GM21526 (cell line): ENCODE results near the gene FBXL7.

Experiments
- ATAC-seq: cut with Tn5 transposase; IDR thresholded peaks from one replicate; pipeline ENCODE4 v1.9.1; 2021; ENCODE audit warnings: moderate library complexity; ENCODE audit not compliant: unreplicated experiment, low FRiP score

FBXL7 gene

DNA sequence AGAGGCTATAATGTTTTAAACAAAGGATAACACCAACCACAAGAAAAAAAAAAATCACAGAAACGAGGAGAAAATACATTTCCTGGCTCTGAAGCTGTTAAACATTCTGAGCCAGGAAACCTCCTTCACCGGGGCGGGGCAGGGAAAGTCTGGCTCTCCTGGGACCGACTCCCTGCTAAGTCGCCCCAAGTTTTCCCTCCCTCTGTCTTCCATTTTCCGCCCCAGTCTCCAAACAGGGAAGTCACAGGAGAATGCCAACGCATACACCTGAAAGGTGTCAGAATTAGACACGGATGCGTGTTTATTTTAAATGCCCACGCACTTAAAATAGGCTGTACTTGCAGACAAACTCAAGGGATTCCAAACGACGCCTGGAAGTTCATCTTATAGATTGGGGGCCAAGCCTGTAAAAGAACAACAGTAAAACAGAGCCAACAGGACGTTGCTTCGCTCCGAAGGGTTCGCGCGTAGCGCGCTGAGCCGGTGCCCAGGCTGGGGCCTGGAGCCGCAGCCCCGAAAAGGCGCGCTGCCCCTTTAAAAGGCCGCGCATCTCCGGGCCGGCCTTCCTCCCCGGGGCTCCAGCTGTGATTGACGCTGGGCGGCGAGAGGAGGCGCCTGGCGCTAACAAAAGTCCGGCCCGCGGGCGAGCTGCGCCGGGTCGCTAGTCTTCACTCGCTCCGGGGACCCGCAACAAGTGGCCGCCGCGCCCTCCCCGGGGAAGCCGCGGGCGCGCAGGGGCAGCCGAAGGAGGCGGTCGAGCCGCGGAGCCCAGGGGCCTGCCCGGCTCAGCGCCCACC is at the start of gene FBXL7:
FBXL7 (plus strand) TSS at position 653 of the 797 bp plus-strand sequence.
- no peak for ATAC-seq

DNA sequence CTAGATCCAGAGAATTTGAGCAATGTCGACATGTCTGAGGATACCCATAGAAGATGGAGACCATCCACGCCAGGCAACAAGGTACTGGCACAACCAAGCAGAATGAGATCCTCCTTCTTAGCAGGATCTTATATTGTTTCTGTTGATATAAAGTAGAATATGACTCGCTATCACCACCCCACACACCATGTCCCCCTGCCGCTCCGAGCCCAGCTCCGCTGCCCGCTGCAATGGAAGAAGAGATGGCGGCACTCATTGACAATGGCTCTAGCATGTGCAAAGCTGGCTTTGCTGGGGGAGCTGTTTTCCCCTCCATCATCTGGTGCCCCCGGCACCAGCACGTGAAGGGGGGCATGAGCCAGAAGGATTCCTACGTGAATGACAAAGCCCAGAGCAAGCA is 49.5 kb upstream of the FBXL7 start:
- no peak for ATAC-seq

DNA sequence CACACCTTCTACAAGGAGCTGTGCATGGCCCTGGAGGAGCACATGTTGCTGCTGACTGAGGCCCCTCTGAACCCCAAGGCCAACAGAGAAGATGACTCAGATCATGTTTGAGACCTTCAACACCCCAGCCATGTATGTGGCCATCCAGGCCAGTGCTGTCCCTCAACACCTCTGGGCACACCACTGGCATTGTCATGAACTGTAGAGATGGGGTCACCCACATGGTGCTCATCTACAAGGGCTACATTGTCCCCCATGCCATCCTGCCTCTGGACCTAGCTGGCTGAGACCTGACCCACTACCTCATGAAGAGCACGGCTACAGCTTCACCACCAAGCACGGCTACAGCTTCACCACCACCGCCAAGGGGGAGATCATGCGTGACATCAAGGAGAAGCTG is 49.0 kb upstream of the FBXL7 start:
- ATAC-seq: no peak

DNA sequence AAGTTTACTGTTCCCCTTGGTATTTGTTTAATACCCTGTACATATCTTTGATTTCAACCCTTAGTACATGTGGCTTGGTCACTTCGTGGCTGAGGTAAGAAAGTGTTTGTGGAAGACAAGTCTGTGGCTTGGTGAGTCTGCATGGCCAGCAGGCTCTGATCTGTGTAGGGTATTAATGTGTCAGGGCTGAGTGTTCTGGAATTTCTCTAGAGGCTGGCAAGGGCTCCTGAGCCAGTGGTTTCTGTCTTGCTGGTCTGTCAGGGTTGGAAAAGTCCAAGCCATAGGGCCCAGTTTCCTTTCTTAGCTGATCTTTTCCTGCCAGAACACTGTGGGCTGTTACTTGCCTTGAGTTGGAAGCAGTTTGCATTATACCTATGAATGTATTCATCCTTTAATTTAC is 48.0 kb upstream of the FBXL7 start:
- no peak for ATAC-seq

DNA sequence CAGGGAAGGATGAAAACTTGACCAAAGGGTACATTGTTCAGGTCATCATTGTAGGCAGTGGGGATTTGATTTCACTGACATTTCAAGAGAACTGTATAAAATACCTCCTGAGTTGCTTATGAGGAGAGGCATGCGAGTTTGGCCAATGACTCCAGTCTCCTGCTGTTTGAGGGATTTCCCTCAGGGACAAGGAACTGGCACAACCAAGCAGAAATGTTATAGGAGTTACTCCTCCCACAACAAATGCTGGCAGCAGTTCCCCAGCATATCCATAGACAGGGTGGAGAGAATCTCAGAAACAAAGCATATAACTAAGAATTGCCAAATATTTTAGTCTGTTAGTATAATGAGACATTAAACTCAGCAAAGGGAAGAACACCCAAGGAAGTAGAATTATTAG is 47.2 kb upstream of the FBXL7 start:
- ATAC-seq: no peak

DNA sequence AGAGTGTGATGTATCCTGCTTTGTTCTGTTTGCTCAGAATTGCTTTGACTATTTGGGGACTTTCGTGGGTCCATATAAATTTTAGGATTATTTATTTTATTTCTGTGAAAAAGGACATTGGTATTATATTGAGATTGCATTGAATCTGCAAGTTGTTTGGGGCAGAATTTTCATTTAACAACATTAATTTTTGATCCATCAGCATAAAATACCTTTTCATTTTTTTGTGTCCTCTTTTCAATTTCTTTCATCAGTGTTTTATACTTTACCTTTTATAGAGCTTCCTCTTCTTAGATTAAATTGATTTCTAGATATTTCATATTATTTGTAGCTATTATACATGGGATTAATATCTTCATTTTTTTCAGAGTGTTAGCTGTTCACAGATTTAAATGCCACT is 40.8 kb upstream of the FBXL7 start:
- no peak for ATAC-seq

DNA sequence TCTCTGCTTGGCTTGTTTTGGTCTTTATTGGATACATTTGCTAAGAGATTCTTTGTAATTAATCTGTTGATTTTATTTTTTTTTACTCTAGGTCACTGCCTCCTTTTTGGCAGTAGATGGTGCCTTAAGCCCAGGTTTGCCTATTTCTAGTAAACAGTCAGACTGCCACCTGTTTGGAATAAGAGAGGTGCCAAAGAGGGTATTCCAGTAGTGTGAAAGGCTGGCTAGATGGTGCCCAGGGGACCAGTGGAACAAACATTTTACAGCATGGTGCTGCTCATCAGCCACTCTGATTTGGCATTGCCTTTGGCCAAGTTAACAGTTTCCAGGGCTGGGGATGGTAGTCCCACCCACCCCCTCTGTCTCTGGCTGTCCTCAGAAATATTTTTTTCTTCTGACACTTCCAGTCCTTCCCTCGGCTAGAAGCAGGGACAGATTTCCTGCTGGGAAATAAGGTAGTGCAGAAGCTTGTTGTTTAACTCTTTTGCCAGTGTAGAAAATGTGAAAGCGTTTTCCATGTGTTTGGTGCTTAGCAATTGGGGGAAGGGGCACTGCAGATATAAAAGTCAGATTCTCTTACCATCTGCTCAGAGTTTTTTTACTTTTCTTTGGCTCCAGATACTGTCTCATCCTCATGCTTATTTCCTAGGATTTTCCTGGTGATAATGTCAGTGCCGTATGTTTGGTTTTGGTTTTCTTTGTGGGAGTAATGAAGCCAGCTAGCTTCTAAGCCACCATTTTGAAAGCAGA is 36.6 kb upstream of the FBXL7 start:
- no peak for ATAC-seq

DNA sequence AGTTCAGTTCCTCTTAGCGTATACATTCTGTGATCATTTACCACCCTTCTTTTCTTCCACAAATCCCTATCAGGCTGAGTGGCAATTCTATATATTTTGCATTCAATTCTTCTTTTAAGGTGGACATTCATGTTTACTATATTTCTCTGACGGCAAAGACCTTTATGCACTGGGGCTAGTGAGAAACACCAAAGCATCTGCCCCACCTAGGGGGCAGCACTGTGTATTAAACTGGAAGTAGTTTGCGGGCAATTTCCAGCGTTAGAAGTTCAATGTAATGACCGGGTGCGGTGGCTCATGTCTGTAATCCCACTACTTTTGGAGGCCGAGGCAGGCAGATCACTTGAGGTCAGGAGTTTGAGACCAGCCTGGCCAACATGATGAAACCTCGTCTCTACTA is 27.9 kb upstream of the FBXL7 start:
- ATAC-seq: no peak

DNA sequence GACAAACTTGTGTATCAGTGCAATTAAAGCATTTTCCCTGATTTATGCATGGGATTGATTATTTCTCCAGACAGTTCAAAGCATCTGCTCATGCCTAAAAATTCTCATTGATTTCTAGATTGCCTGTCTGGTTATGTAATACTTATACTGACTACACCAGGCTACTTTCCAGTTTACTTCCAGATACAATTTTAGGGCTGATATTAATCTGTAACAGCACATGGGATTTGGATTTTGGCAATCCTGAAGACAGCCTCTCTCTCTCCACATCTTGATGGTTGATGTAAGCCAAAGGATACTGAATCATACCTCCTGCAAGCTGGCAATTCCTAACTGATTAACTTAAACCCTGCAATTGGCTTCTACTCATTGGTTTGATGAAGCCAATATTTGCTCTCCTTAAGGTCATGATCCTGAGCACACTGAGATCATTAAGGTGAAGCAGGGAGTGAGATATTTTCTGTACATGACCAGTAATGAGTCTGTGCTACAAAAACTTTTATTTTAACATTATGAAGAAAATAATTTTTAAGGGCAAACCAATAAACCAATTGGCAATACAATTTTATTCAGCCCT is 25.7 kb upstream of the FBXL7 start:
- no peak for ATAC-seq

DNA sequence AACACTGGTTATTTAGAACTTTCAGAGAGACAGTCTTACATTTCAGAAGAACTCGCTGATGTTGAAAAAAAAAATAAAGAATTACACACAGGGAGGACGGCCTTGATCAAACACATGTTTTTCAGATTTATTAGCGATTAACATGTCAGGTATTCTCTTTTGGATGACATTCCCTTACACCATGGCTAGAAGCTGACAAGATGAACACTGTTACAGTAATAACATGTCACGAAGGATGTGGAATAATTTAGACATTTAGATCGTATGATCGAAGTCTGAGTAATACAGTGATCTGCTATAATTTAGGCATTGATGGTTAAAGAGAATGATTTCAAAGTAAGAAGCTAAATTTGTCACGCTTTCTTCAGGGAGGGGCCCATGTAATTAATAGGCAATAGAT is 24.6 kb upstream of the FBXL7 start:
- no peak for ATAC-seq

DNA sequence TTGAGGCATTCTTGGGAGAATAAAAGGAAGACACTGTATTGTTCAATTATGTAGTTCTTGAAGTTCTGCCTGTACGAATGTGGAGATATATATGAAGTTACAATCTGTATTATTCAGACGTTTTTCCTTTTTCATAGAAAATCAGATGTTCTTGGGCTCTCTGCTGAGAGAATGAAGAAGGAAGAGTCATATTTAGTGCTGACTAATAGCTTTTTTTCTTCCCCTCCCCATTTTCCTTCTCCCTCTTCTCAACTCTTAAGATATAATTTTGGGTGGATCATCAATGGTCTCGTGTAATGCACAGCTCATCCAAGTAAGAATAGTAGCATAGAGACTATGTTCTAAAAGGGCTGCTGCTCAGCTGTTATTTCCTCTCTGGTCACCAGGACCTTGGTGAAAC is 23.0 kb upstream of the FBXL7 start:
- ATAC-seq: no peak

DNA sequence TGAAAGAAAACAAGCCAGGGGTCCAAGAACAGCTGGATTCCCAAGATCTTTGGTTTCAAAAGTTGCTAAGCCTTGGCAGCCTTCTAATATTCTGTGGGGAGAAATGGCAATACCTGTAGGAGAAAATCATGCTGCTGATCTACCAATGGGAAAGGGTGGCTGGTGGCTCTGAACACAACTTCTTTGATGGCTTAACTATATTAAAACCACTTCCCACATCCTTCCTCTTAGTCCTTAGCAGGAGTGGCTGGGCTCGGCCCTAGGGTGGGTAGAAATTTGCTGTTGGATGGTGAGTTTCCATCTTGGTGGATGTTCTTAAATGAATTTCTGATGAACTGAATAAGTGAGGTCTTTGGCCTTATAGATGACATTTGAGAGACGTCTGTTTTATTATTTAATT is 19.5 kb upstream of the FBXL7 start:
- ATAC-seq: no peak

DNA sequence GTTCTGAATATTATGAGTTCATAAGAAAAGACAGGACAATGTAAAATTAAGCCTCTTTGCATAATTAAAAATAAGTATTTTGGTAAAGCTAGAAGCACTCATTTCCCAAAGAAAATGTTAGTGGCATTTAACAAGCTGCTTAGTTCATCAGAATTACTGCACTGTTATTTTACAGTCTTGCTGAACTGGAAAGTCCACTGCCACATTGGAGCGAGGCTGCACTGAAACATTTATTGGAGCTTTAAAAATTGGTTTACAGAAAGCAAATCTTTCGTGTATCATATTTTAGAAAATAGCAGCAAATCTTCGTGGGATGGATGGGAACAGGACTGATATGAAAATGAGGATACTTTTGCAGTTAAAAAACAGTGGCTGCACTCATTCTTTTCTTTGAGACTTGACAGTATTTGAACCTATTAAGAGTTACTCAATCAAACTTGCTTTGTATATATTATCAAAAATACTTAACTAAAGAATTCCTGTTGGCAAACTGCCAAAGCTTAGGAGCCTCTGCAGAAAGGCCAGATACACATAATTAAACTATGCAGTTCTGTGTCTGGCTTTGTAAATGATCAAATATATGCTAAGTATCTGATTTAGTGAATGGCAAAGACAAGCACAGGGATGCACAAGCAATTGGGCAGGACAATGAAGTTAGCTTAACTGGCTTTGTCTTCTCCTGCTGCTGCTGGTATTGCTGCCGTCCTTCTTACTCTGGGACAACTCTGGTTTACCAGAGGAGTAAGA is 16.5 kb upstream of the FBXL7 start:
- ATAC-seq: no peak

DNA sequence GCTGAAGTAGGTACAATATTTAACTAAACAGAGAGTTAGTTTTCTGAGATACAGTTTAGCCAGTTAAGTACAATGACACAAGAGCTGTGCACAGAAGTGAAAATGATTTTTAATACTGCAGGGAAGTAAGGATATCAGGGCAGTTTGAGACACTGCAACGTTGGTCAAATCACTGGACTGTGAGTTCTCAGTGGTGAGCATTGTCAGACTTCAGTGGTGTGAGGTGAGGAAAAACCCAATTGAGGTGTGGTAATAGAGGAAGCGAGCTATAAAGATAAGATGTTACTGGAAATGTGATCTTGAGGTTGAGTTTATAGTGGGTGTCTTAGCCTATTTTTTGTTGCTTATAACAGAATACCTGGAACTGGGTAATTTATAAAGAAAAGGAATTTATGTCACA is 12.8 kb upstream of the FBXL7 start:
- no peak for ATAC-seq

DNA sequence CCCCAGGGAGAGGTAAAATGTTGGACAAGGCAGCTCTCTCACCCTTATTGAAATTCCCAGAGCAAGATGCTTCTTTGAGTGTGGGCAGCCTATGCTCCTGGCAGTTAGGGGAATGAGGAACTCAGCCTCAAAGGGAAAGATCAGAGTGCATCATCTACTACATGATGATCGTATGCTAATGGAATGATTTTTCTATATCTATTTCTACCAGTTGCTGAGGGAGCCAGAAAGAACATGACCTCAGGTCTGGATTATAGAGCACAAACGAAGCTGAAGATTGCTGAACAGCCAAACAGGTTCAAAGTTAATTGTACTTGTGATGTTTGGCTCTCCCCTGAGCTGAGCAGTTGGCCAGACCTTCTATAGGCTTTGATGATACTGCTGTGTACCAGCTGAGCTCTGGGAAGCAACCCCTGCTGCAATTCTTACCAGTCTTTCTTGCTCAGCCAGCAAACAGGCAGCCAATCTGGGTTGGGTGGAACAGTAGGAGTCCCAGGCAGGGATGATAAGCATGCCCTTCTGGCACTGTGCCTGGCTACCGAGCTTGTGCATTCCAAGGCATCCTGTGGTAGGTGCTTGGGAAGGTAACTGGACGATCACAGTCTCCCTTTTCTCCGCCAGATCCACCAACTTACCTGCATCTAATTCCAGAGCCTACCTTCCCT is 10.3 kb upstream of the FBXL7 start:
- ATAC-seq: no peak

DNA sequence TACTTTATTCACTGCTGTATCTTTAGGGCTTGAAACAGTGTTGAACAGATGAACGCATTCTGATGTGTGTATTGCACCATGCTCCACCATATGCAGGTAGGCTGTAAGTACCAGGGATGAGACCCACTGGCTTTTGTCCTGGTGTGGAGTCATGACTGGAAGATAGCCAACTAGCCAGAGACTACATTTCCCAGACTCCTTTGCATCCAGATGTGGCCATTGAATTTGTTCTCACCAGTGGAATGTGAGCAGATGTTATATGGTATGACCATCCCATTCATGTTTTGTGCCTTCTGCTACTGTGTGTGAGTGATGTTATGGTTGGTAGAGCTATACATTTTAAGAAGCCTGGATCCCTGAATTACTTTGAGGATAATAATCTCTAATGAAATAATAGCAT is 7.4 kb upstream of the FBXL7 start:
- ATAC-seq: no peak

DNA sequence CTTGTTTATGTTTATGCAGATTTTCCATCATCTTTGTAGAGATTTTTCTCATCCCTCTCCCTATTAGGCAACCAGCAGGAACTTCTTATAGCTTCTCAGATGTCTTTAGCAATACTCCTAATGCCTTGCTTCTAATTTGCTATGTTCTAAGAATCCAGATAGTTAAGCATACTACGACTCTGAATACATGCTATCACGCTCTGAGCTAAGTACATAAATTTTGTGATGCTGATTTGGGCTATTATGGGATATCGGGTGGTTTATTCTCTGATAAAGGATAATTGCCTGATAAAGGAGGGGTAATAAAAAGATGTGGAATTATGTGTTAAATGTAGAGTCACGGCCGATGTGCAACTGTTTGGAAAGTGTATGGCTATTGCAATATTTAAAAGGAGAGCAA is 6.5 kb upstream of the FBXL7 start:
- no peak for ATAC-seq

DNA sequence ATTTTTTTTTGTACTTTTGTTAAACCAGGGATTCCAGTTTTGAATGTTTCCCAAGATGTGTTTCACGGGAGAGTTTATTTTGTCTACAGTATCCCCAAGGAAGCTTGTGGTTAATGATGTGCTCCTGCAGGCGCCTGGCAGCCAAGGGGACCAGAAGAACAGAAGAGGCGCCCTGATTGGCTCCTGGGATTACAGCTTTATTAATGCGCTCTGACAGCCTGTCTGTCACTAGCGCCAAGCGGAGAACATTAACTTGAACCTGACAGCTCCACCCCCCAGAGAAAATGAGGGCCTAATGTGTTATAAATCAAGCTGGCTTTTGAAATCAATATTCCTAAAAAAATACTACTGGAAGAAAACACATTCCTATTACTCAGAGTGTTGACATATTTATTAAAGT is 5.0 kb upstream of the FBXL7 start:
- ATAC-seq: no peak

DNA sequence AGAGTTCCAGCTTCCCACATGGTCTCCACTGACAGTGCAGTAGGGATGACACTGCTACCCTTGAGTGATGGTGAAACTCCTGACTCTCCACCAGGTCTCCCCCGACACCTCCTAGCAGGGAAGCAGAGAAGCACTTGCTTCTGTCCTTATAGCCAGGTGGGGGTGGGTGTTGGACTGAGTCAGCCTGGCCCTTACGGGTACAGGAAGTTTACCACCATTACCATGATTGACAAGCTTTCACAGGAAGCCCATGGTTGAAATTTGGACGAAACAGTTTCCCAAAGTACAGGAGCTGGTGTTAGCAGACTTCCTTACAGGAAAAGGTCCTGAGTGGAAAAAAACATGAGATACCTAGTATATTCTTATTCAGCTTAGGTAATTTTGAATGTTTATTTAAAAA is 3.1 kb upstream of the FBXL7 start:
- ATAC-seq: no peak

DNA sequence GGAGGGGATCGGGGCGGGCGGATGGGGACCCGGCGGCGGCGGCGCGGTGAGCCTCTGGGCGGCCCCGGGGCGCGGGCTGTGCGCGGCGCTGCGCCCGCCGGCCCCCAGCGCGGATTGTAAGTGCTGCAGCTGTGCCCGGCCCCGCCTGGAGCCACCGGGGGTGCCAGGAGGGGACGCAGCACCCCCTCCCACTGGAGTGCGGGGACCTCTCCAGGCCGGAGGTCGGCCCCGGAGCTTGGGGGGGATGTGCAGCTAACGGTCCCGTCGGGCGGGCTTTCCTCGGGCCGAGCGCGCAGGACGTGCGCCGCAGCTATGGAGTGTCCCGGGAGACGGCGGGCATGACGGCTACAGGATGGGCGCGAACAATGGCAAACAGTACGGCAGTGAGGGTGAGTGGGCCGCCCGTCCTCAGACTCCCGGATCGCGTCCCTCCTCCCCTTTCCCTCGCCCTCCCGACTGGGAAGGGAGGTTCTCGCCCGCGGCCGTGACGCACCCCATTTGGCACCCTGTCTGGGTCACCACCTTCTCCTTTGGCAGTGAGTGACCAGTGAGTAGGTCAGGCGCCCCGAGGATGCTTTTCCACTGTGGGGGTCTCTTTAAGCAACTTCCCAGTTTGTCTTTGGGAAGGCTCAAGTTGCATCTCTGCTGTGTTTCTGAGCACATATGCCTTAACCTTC is 483 bp downstream of the FBXL7 start:
- ATAC-seq: no peak
